ENCODE results near the gene GNAO1. TPM values are rescaled to one million over a fixed set of nuclear protein-coding genes. Genes with fewer than 3 reads are reported as not detected.

GNAO1 gene
- 3.0 and 5.8 TPM in 2 replicates for total RNA-seq (2014; rRNA removed; shearing (Covaris generic))

DNA sequence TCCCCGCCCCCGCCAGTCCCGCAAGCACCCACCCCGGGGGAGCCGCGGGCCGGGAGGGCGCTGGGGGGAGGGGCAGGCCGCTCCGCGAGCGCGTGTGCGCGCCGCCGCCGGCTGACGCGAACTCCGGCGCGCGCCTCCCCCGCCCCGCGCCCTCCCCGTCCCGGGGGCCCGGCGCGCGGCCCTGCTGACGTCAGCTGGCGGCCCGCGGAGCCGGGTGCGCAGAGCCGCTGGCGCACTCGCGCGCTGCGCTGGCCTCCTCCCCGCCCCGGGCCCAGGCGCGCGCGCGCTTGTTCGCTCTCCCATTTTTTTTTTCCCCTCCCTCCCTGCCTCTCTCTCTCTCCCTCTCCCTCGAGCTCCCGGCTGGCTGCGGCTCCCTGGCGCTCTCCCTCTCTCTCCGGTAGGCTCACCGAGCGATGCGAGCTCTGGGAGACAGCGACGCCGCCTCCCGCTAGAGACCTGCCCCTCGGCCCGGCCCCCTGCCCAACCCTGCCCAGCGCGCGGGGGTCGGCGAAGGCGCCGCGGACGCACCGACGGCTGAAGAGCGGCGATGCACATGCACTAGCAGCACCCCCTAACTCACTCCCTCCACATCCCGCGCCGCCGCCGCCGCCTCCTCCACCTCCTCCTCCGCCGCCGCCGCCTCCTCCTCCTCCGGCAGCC, at the start of gene GNAO1:
Gene GNAO1, plus strand, starts transcription at position 334 of the 660 bp plus-strand sequence. CDS start 747 bp downstream, outside the sequence.
- DNase-seq (ENCODE audit: low read depth), result peak; percentile 88

DNA sequence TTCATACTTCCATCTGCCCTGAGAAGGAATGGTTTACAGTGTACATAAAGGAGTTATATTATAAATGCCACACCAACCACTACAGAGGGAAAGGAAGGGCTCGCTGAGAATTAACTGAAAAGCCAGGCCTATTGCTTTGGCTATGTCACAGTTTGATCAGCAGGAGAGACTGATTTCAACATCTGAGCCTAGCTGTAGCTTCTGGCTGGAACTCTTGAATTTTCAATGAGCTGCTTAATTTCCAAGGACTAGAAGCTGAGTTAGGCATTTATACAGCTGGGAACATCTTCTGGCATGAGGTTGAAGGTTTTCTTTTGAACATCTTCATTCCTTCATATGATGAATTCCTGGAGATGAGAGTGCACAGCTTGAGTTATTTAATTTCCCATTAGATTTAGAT, 47.6 kb upstream of the GNAO1 start:
- no peak for DNase-seq (ENCODE audit: low read depth)

DNA sequence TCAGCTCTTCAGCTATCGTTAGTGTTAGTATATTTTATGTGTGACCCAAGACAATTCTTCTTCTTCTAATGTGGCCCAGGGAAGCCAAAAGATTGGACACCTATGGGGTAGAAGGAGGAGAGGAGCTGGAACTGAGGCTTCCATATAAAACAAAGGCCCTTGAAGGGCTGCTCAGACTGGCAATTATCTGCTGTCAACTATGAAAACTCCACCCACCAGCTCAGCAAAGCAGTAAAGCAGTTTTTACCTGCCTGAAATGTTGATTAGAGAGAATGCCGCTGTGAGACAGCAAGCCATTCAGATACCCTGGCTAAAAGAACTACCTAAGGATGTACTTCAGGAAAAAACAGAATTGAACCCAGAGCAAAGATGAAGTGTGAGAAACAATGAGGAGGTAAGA, 45.9 kb upstream of the GNAO1 start:
- DNase-seq (ENCODE audit: low read depth), result no peak

DNA sequence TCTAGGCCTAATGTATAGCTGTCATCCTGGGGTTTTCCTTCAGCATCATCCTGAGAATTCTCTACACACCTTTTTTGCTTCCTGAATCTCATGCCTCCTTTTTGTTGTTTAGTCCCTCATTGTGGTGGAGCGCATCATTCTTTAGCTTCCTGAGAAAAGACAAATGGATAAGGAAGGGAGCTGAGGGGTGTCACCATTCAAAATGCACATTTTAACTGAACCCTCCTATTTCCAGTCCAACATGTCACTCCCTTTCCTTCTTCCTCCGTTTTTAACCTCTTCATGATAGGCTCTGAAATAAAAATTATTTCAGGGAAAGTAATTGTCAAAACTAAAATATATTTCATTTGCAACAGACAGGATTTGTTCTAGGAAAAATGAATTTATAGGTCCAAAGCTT, 39.7 kb upstream of the GNAO1 start:
- DNase-seq (ENCODE audit: low read depth), result no peak

DNA sequence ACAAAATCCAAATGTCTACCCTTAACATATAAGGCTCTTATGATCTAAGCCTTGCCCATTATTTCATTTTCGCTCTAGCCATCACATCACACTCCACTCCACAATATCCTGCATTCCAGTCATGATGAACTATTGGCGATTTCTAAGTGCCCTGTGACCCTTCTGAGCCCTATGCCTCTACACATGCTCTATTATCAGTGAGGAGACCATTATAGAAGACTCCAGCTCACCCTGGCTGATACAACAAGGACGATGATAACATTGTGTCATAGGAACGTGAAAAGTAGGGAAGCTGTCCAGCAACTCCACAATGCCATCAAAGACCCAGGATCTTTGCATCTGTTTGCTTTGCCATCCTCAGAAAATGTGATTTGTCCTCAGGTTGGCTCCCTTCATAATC, 29.6 kb upstream of the GNAO1 start:
- no peak for DNase-seq (ENCODE audit: low read depth)

DNA sequence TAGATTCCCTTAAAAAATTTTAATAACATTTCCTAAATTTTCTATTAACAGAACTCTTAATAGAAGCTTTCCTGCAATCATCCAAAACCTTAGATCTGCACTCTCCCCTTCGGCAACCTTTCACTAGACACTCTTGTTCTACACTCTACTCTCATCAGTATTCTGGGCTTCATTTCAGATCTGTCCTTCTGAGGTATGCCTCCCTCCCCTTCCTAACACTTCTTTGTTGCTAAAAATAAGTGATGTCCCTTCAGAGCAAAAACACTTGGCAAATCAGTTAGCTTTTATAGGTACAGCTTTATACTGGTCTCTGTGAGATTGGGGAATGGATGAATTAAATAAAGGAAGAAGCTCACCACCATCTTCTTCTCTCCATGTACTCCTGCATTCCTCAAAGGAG, 28.2 kb upstream of the GNAO1 start:
- no peak for DNase-seq (ENCODE audit: low read depth)

DNA sequence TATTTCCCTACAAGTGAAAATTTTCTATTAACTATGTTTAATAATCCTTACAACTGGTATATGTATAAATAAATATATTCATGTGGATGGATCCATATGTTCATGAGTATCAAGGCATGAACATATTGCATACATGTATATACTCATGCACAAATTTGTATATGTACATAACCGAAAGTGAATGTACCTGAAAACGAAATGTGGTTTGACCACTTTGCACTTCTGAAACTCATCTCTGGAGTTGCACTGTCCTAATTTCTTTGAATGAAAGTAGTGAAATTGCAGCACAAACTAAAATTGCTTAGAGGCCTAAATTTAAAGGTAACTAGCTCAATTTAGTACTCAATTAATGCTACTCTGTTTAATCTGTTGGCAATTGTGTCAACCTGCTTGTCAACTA, 27.4 kb upstream of the GNAO1 start:
- no peak for DNase-seq (ENCODE audit: low read depth)

DNA sequence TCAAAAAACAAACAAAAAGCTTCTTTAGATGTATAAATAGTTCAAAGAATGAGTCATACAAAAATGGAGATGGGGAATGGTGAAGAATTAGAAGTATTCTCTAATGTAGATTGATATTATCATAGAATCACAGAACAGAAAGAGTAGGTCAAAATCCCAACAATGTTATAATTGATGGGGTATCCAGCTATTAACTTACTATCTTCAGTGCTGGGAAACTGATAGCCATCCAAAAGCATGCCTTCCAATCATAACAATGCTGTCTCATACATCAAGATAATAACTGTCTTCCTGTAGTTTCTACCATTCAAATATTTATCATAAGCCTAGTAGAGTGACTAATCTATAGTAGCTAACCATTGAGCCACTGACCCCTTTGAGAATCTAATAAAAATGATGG, 26.7 kb upstream of the GNAO1 start:
- DNase-seq (ENCODE audit: low read depth), result no peak

DNA sequence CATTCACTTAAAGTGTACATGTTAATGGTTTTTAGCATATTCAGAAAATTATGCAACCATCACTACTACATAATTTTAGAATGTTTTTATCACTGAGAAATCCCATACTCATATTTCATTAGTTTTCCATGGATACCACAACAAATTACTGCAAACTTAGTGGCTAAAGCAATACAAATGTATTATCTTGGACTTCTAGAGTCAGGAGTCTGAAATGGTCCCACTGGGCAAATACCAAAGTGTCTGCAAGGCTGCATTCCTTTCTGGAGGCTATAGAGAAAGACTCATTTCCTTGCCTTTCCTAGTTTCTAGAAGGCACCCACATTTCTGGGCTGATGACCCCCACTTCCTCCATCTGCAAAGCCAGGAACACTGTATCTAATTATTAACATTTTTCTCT, 16.9 kb upstream of the GNAO1 start:
- DNase-seq (ENCODE audit: low read depth), result no peak

DNA sequence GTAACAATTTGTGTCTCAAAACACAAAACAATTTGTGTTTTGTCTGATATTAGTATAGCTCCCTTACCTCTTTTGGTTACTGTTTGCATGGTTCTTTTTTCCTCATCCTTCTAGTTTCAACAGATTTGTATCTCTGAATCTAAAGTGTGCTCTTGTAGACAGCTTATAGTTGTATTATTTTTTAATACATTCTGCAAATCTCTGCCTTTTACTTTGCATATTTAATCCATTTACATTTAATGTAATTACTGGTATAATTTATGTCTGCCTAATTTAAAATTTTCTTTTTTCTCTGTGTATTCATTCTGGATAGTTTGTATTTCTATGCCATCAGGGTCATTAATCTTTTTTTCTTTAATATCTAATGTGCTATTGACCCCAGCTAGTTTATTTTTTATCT, 9.9 kb upstream of the GNAO1 start:
- DNase-seq (ENCODE audit: low read depth), result no peak

DNA sequence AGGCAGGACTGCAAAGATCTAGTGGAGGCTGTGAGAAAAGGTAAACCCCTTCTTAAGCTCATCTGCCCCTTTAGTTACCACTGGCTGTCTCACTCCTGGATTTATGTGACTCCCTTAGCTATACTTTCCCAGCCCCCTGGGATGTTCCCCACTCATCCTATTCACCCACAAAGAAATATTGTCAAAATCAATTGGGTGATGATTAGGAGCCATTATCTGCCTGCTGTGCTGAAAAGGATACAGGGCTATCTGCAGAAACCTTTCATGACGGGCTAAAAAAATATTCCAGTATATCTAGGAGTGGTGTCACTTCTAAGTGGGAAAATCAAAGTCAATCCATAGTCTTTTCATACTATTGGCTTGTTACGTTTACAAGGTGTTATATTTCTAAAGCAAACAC, 8.0 kb upstream of the GNAO1 start:
- no peak for DNase-seq (ENCODE audit: low read depth)

DNA sequence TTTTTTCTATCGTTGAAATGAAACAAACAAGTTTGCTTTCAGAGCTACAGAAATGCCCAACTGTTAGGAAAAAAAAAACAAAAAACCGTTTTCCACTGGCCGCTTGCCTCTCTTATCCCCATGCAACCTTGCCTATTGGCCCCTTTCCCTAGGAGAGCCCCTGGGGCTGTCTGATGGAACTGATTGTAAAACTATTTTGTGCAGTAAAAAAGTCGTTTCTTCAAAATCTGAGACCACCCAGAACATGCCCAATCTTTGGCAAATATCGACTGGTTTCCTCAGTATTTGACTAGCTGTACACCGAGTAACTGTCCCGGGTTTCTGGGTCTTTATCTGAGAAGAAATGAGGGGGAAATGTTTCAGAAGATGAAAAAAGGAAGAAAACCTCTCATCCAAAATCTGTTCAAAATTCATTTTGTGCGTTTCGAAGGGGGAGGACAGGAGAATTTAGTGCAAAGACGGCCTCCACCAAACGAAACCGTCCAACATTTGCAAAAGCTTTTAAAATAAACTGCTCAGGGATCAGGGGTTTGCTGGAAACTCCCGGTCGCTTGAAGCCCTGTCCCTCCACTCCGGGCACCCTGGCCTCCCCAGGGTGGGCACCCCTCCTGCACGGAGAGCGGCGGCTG, 1.1 kb upstream of the GNAO1 start:
- DNase-seq (ENCODE audit: low read depth), result no peak

DNA sequence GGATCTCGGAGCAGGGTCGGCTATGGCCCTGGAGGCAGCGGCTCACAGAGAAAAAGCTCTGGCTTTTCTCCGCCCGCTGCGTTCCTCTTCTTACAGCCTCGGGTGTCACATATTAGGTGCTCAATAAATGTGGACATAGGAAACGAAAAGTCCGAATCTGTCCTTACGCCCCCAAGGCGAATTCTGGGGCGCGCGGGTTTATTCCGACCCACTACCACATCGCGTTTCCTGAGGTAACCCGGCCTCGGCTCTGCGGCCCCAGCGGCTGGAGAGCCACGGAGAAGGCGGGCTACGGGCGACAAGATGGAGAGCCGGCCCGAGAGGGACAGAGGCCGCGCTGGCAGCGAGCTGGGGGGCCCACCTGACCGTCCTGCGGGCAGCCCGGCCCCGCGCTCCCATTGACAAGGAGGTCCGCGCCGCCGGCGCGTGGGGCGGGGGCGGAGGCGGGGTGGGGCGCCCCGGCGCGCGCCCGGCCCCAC, 573 bp upstream of the GNAO1 start:
- no peak for DNase-seq (ENCODE audit: low read depth)

DNA sequence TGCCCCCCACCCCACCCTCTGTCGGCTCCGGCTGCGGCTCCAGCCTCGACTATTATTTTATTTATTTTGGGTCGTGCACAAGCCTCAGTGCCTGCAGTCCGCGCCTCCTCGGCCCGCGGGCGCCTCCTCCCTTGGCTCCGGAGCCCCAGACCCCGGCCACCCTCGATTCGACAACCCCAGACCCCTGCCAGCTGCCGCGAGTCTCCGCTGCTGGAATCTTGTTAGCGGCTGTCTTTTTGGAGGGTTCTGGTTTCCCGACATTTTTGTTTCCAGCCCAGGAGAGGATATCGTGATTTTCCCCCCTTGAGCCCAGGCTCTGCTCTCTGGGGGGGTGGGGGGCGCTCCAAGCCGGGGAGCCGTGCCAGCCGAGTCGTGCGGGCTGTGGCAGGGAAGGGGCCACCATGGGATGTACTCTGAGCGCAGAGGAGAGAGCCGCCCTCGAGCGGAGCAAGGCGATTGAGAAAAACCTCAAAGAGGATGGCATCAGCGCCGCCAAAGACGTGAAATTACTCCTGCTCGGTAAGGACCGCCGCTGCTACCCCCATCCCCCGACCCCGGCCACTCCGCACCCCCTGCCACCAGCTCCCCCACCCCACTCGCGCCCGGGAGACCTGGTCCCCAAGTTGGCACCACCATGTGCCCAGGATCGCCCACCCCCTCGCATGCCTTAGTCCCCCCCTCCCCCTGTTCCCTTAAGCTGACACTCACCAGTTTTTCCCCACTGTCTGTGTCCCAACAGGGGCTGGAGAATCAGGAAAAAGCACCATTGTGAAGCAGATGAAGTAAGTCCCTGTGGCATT, 746 bp downstream of the GNAO1 start:
- peak; percentile 15 for DNase-seq (ENCODE audit: low read depth)

DNA sequence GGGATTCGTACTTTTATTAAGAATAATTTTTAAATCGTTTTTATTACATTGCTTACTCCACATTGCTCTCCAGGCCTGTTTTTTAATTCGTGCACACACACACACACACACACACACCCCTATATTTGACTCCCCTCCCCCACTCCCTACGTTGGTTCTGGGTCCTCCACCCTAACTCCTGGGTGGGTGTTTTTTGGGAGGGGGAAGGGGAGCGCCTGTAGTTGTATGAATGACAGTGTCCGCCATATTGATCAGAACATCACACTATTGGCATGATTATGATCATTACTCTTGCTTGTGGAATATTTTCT, 1.3 kb downstream of the GNAO1 start:
- DNase-seq (ENCODE audit: low read depth), result no peak

DNA sequence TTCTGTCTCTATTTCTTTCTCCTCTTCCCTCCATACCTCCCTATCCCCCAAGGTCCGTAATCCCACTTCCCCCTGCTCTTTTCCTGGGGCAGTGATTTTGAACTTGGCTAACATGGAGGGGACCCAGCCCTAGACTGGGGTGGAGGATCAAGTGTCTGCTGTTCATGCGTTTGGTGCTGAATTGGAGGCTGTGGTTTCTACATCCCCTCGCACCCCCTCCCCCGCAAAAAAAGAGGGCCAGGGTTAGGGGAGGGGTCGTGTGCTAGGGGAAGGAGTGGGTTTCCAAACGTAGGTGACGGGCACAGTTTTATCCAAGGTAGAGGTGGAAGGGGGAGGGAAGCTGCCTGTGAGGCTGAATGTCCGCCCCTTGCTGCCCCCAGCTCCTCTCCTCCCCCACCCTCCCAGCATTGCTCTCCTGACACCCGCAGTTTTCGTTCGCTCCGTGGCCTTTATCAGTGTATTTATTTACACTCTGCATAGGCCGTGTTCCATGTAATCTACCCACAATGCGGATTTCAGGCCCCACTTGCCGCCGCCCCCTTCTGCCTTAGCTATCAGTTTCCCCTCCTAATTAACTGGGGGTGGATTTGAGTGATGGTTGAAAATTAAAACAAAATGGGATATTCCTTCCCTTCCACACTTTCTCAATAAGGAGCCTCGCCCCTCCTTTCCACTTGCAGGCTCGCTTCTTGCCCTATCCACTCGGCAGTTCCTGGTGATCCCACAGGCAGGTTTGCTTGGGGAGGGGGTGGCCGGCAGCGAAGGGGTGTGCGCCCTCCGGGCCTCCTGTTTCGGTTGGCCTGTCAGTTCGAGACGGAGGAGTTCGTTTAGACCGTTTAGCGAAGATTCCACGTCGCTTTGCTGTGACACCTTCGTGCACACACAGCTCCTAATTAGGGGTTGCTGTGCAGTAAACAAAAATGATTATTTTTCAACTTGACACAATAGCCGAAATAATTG, 2.0 kb downstream of the GNAO1 start:
- DNase-seq (ENCODE audit: low read depth), result peak; percentile 21

DNA sequence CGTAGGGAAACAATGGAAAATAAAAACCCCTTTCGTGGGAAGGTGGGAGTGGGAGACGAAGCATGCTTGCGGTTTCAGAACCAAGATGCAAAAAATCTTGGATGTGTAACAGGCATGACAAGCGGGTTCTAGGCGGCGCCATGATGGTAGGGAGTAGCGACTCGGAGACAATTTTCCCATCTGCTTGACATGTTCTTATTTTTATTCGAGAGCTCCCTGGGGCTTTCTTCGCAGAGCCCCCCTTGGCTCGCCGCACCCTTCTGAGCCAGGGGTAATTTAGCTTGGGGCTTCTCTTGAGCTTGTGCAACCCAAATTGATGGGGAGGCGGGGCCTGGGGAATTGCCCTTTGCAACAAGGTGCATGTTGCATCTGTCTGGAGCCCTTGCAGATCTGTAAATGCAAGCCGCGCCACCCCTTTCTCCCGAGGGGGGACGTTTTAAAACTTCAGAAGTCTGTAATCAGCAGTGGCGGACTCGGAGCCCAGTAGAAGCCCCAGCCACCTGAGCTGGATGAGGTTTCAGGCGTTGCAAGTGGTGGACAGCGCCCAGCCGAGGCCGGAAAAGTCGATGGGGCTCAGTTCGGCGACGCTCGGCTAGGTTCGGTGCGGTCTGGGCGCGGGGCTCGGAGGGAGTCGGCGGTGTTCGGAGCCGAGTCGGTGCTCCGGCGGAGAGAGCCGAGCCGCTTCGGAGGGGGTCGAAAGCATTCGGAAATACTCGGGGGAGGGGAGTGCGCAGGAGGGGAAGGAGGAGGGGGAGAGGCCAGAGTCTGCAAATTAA, 2.9 kb downstream of the GNAO1 start:
- DNase-seq (ENCODE audit: low read depth), result peak; percentile 92

DNA sequence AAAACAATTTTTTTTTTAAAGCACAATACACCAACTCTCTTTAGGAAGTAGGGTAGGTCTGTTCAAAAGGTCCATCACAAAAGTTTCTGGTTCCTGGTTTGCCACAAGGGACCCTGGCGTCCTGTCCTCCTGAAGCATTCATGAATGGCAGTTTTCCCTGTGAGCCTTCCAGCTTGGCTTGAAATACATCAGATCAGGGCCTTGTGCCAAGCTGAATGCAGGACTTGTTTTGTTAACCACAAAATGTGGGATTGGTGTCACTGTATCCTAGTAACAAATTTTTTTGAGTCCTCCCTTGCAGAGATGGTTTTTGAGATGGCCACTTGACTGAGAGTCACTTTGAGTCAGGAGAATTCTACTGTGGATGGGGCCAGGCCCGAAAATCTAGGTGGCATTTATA, 3.9 kb downstream of the GNAO1 start:
- DNase-seq (ENCODE audit: low read depth), result peak; percentile 50

DNA sequence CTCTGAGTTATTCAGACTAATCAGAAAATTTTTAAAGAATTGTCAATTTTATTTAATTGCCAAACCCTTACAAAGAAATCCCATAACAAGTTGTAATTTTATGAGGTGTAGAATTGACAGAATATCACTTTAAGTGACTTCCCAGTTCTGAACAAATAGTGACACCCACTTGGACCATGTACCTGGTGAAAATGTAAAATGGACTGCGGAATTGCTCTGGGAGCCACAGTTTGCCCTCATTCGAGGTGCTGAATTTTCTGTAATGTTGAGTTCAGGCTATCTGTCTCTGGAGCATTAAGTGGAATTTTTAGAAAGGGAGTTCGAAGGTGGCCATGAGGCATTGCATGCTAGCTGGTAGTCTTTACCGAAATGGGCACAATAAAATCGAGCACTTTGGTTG, 5.1 kb downstream of the GNAO1 start:
- no peak for DNase-seq (ENCODE audit: low read depth)

DNA sequence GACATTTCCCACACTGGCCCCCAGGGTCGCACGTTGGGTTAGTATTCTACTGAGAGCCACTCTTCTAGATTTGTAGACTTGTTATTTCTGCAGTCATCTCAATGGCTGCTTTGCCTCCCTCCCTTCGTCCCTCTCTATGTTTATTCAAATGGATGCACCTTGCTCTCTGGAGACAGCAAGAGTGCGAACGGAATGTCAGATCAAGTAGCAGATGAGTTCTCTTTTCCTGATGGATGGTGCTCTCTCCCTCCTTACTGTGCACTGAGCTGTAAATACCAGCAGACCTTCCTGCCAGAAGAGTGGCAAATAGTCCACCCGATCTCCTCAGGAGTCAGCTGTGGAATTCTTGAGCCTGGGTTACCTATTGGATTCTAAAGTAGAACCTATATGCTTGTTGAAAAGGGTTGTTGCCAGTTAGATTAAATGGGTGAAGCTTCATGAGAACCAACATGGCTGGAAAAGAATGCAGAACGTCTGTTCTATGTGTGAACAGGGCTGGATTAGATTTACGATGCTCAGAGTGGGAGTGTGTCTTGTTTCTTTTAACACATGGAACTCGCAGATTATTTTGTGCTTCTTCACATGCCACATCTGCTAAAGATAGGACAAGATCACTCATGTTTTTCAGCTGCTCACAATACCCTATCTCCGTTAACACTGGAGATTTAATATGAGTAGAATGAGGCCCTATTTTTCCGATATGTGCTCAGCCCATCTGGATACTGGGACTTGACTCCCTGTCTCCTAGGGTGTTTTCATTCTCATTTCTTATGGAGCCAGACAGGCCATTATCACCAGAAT, 6.1 kb downstream of the GNAO1 start:
- no peak for DNase-seq (ENCODE audit: low read depth)
